H1 (cell line): Measurements from ENCODE around the gene TMEM253. TPM values are rescaled to one million over a fixed set of nuclear protein-coding genes. Genes with fewer than 3 reads are reported as not detected.

Source experiments
- BCL11A ChIP-seq, 2 experiments: IDR thresholded peaks; one replicate each; pipeline ENCODE4 v1.6.1; 2011; ENCODE audit warnings: low read depth in 2 of 2, low read length in 2 of 2, mild to moderate bottlenecking in 2 of 2
- BRCA1 ChIP-seq: IDR thresholded peaks from 2 replicates; pipeline ENCODE4 v1.6.1; 2012; ENCODE audit warnings: low read depth, low read length, improper control_type of control experiment
- CTCF ChIP-seq, 3 experiments: IDR thresholded peaks; 1 replicate in 2 of 3; 2 replicates in 1 of 3; pipeline versions ENCODE4 v1.5.1 to v1.6.1; 2011; ENCODE audit warnings: low read length in 3 of 3, mild to moderate bottlenecking in 3 of 3, inconsistent platforms in 2 of 3, low read depth in 1 of 3, moderate library complexity in 1 of 3; ENCODE audit not compliant: insufficient read depth in 1 of 3; ENCODE audit errors: control extremely low read depth in 1 of 3
- FOSL1 ChIP-seq: IDR thresholded peaks from 2 replicates; pipeline ENCODE4 v1.6.1; 2011; ENCODE audit warnings: mild to moderate bottlenecking, low read depth, low read length, moderate library complexity; ENCODE audit not compliant: insufficient read depth
- GABPA ChIP-seq: IDR thresholded peaks from 2 replicates; pipeline ENCODE4 v1.6.1; 2011; ENCODE audit warnings: mild to moderate bottlenecking, low read length, moderate library complexity, borderline replicate concordance; ENCODE audit not compliant: insufficient read depth
- GTF2F1 ChIP-seq: IDR thresholded peaks from 2 replicates; pipeline ENCODE4 v1.6.1; 2012; ENCODE audit warnings: low read depth, low read length, improper control_type of control experiment, borderline replicate concordance
- JUND ChIP-seq: IDR thresholded peaks from 2 replicates; pipeline ENCODE4 v1.6.1; 2011; ENCODE audit warnings: mild to moderate bottlenecking, improper control_type of control experiment, low read length
- MAFK ChIP-seq: IDR thresholded peaks from 2 replicates; pipeline ENCODE4 v1.6.1; 2012; ENCODE audit warnings: low read depth, mild to moderate bottlenecking, improper control_type of control experiment, low read length
- POLR2A ChIP-seq, 2 experiments: IDR thresholded peaks; 1 replicate in 1 of 2; 2 replicates in 1 of 2; pipeline ENCODE4 v1.6.1; 2011; ENCODE audit warnings: low read depth in 2 of 2, low read length in 2 of 2, mild to moderate bottlenecking in 2 of 2; ENCODE audit errors: control extremely low read depth in 1 of 2
- RXRA ChIP-seq: IDR thresholded peaks from 2 replicates; pipeline ENCODE4 v1.6.1; 2011; ENCODE audit warnings: low read depth, mild to moderate bottlenecking, low read length, moderate library complexity; ENCODE audit not compliant: insufficient read depth
- SIRT6 ChIP-seq: IDR thresholded peaks from one replicate; pipeline ENCODE4 v1.7.1; 2012; ENCODE audit warnings: low read length, inconsistent platforms
- polyA plus RNA-seq, 7 experiments: library from polyadenylated mRNA; depleted of rRNA in 3 of 7; stranded (reverse) in 5 of 7; unstranded in 2 of 7; fragments of >200 nt in 5 of 7; fragments of 200-250 nt in 2 of 7; gene quantifications; 1 replicate in 5 of 7; 2 replicates in 1 of 7; 4 replicates in 1 of 7; pipeline versions ENCODE4 v1.2.1 to v1.2.3, GENCODE V29; 2011 to 2013; ENCODE audit warnings: missing spikeins in 2 of 7, mixed read lengths in 2 of 7
- total RNA-seq: library from RNA; stranded (reverse); fragmentation: NEBNext Ultra II Directional; extraction: Animal tissue kit (Norgen Biotek cat#: 25700); gene quantifications from 2 replicates; pipeline ENCODE4 v1.2.1, GENCODE V29; 2021

Gene TMEM253
- total and polyA plus RNA-seq, 2 of the 8 experiments (the other 6 are each of a cell fraction or from before 2014, with no cell fraction given) = 1.9 to 2.2 TPM

- TF ChIP-seq JUND (peak; percentile 73; the same call in 1 of the 2 replicates), GABPA (peak; percentile 59; the same call in 1 of the 2 replicates), FOSL1 (0 out of 2 replicates have a peak, but pooled peaks have one; percentile 4), BCL11A (IDR thresholded peaks at IDR 0.05; ENCODE audit: low read depth in 2 of 2, low read length in 2 of 2) (no peak), BRCA1 (peak; percentile 35; the same call in 1 of the 2 replicates), GTF2F1 (peak; percentile 69; the same call in 1 of the 2 replicates), POLR2A (IDR thresholded peaks at IDR 0.05; ENCODE audit: control extremely low read depth in 1 of 2, low read depth in 2 of 2, low read length in 2 of 2) (peak in 1 of 2 experiments; percentile 68; a peak in 1 of 3 replicates), RXRA (0 out of 2 replicates have a peak, but pooled peaks have one; percentile 26), SIRT6 (no peak), CTCF (IDR thresholded peaks at IDR 0.05; ENCODE audit: control extremely low read depth in 1 of 3, insufficient read depth in 1 of 3, low read depth in 1 of 3, low read length in 3 of 3) (peak; percentile 100), MAFK (0 out of 2 replicates have a peak, but pooled peaks have one; percentile 22)
Measured at GRCh38 chr14:21092273-21093011, 8.4 kb upstream of the TMEM253 start (continued).
